SHP77 treated with DMSO at 0.1 percent for 48 hours (cell line): ENCODE measurements around the gene TSACC.
A peak's percentile ranks its signal among the peaks of the same experiment; 100 is the strongest.

Experiments used
- DNase-seq: peaks from one replicate; lab custom pipeline; 2025; lab: John Stamatoyannopoulos, UW

Gene TSACC

DNA sequence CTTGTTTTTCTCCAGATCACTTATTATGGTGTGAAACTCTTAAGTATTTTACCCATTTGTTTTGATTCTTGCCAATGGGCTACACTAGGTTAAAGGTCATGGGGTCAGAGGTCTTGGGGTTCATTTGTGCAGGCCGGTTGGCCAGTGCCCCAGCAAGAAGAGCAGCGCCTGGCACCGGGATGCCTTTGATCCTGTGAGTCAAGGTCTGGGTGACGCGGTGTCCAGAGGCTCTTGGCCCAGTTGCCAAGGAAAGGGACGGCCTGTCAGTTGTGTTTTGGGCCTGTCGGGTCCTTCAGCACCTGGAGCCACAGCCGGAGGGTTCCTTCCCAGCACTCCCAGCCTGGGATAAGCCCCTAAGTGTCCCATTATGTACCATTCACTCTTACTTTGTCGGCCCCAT, 55.8 kb downstream of the TSACC start:
- DNase-seq, result no peak

DNA sequence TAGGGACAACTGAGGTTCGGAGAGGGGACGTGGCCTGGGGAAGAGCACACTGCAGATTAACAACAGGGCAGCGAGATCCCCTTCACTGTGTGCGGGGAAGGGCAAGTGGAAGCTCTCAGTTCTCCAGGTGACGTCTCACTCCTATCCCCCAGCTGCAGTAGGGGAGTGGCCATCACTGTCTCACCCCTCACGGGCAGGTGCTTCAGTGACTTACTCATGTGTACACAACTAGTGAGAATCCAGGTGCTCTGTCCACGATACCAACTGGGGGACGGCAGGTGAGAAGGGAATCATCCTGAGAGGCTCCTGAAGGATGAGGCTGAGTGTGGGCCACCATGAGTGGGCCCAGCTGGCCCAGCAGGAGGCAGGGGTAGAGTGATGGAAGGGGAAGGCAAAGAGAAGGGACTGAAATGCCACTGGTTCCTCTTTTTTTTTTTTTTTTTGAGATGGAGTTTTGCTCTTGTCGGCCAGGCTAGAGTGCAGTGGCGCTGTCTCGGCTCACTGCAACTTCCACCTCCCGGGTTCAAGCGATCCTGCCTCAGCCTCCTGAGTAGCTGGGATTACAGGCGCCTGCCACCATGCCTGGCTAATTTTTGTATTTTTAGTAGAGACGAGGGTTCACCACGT, 56.6 kb downstream of the TSACC start:
- peak; percentile 45 for DNase-seq
